ENCODE measurements around the gene RIBC1. TPM values are rescaled to one million over a fixed set of nuclear protein-coding genes. Genes with fewer than 3 reads are reported as not detected.

The RIBC1 gene
- total and polyA plus RNA-seq, 9 of the 15 experiments (the other 6 are each of a cell fraction or from before 2014, with no cell fraction given) = 0.07 to 0.51 (median 0.44) TPM

GRCh38 chrX:53422086-53422860, 400 bp upstream of the RIBC1 start, which contains the start of gene SMC1A (continued):
- TF ChIP-seq ZNF133 (CRISPR knock-in tag; IDR thresholded peaks at IDR 0.05) = no peak
- TF ChIP-seq TAF1 (IDR thresholded peaks at IDR 0.05; ENCODE audit: control insufficient read depth, extremely low read depth, insufficient read depth, low read length, severe bottlenecking) = peak; percentile 86
- TF ChIP-seq PCBP2 (IDR thresholded peaks at IDR 0.05; ENCODE audit: low read depth, low read length, poor library complexity, severe bottlenecking) = no peak
- TF ChIP-seq SRSF7 (optimal IDR thresholded peaks at IDR 0.05; ENCODE audit: low read depth, low read length) = no peak
- TF ChIP-seq IFI16 (CRISPR knock-in tag; IDR thresholded peaks at IDR 0.05) = no peak
- peak; percentile 99 for TF ChIP-seq ZFX (CRISPR knock-in tag; IDR thresholded peaks at IDR 0.05)
- peak; percentile 25; the same call in 1 of the 2 replicates for TF ChIP-seq TEAD4 (IDR thresholded peaks at IDR 0.05; ENCODE audit: low read length)
- TF ChIP-seq TEAD4 (CRISPR knock-in tag; IDR thresholded peaks at IDR 0.05; ENCODE audit: borderline replicate concordance) = no peak
- TF ChIP-seq ZNF561 (CRISPR knock-in tag; conservative IDR thresholded peaks at IDR 0.05) = no peak
- no peak for TF ChIP-seq ZNF175 (CRISPR knock-in tag; IDR thresholded peaks at IDR 0.05; ENCODE audit: low read depth)
- no peak for TF ChIP-seq ZNF699 (CRISPR knock-in tag; IDR thresholded peaks at IDR 0.05; ENCODE audit: insufficient replicate concordance)
- TF ChIP-seq ZNF146 (CRISPR knock-in tag; IDR thresholded peaks at IDR 0.05; ENCODE audit: unreplicated experiment) = no peak
- TF ChIP-seq ZHX1 (conservative IDR thresholded peaks at IDR 0.05; ENCODE audit: low read length) = no peak
- TF ChIP-seq MAFF (IDR thresholded peaks at IDR 0.05; ENCODE audit: low read length) = no peak; the same call in 1 of the 2 replicates
- TF ChIP-seq ZNF586 (CRISPR knock-in tag; conservative IDR thresholded peaks at IDR 0.05) = no peak
- TF ChIP-seq ZKSCAN3 (CRISPR knock-in tag; IDR thresholded peaks at IDR 0.05) = no peak
- peak; percentile 64 for TF ChIP-seq GABPA (tag; conservative IDR thresholded peaks at IDR 0.05; ENCODE audit: low read depth)
- TF ChIP-seq, protein P1, sequence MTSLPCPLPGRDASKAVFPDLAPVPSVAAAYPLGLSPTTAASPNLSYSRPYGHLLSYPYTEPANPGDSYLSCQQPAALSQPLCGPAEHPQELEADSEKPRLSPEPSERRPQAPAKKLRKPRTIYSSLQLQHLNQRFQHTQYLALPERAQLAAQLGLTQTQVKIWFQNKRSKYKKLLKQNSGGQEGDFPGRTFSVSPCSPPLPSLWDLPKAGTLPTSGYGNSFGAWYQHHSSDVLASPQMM (CRISPR knock-in tag; IDR thresholded peaks at IDR 0.05) = no peak
- TF ChIP-seq CAMTA2 (CRISPR knock-in tag; conservative IDR thresholded peaks at IDR 0.05) = no peak
- no peak for TF ChIP-seq NUFIP1 (IDR thresholded peaks at IDR 0.05; ENCODE audit: partially characterized antibody)
